PC-3 (cell line): ENCODE data around the gene NAV2. TPM values are rescaled to one million over a fixed set of nuclear protein-coding genes. Genes with fewer than 3 reads are reported as not detected.

Experiments
- ATAC-seq: fragments of 200-7000 bp; cut with Tn5 transposase; 2 replicates; pipeline ENCODE4 v1.9.1; 2020; ENCODE audit warnings: mild to moderate bottlenecking, moderate library complexity
- BruUV-seq: library from RNA; stranded (reverse); fragments of 400-500 nt; replicated peaks from 2 replicates; lab custom pipeline; 2021; lab: Mats Ljungman, UMichigan
- CTCF ChIA-PET: fragments of 300-600 bp; sonication (Branson Sonifier 250); formaldehyde crosslinking; loops from one replicate; lab custom pipeline; 2022; ENCODE audit warnings: antibody characterized with exemption; lab: Charles Lee
- POLR2A ChIA-PET: fragments of 300-600 bp; sonication (Branson Sonifier 250); formaldehyde crosslinking; loops from one replicate; lab custom pipeline; 2022; ENCODE audit warnings: antibody characterized with exemption; ENCODE audit not compliant: unreplicated experiment; lab: Charles Lee
- DNase-seq: peaks from one replicate; pipeline ENCODE4 v3.0.0-alpha.2; 2015
- H2AFZ ChIP-seq: fragments of 300-600 bp; sonication (generic); 2 replicates; pipeline ENCODE4 v1.6.0; 2016; ENCODE audit warnings: antibody characterized with exemption, low read length
- H3F3A ChIP-seq: fragments of 300-600 bp; sonication (generic); one replicate; pipeline ENCODE4 v1.6.0; 2017; ENCODE audit warnings: antibody characterized with exemption, low read length, control low read depth, mild to moderate bottlenecking; ENCODE audit not compliant: unreplicated experiment
- H3K27ac ChIP-seq: fragments of 300-600 bp; sonication (generic); 2 replicates; pipeline ENCODE4 v1.5.1; 2016; ENCODE audit warnings: mild to moderate bottlenecking, low read length
- H3K27me3 ChIP-seq: fragments of 300-600 bp; sonication (generic); 2 replicates; pipeline ENCODE4 v1.6.1; 2016; ENCODE audit warnings: low read length, mixed read lengths
- H3K36me3 ChIP-seq: fragments of 300-600 bp; sonication (generic); 2 replicates; pipeline ENCODE4 v1.6.1; 2016; ENCODE audit warnings: low read depth, mixed run types, low read length, mixed read lengths
- H3K4me1 ChIP-seq: fragments of 300-600 bp; sonication (generic); 2 replicates; pipeline ENCODE4 v1.5.1; 2016; ENCODE audit warnings: low read length; ENCODE audit not compliant: insufficient read depth
- H3K4me2 ChIP-seq: fragments of 300-600 bp; sonication (generic); 2 replicates; pipeline ENCODE4 v1.6.0; 2016; ENCODE audit warnings: low read length
- H3K4me3 ChIP-seq: fragments of 300-600 bp; sonication (generic); 2 replicates; pipeline ENCODE4 v1.5.1; 2016; ENCODE audit warnings: mild to moderate bottlenecking, low read length, mixed read lengths
- H3K79me2 ChIP-seq: fragments of 300-600 bp; sonication (generic); 2 replicates; pipeline ENCODE4 v1.6.1; 2017; ENCODE audit warnings: low read length, mixed read lengths
- H3K9ac ChIP-seq: fragments of 300-600 bp; sonication (generic); 2 replicates; pipeline ENCODE4 v1.6.0; 2016; ENCODE audit warnings: mild to moderate bottlenecking, low read length
- H3K9me2 ChIP-seq: fragments of 300-600 bp; sonication (generic); replicated peaks from 2 replicates; pipeline ENCODE4 v1.6.1; 2016; ENCODE audit warnings: mixed run types, low read length, mixed read lengths
- H3K9me3 ChIP-seq: fragments of 300-600 bp; sonication (generic); 2 replicates; pipeline ENCODE4 v1.6.1; 2016; ENCODE audit warnings: low read length, mixed read lengths
- H4K20me1 ChIP-seq: fragments of 300-600 bp; sonication (generic); 2 replicates; pipeline ENCODE4 v1.6.1; 2016; ENCODE audit warnings: low read length, mixed read lengths
- CTCF ChIP-seq: fragments of 300-600 bp; sonication (generic); conservative IDR thresholded peaks from 2 replicates; pipeline ENCODE4 v1.5.1; 2017; ENCODE audit warnings: antibody characterized with exemption, low read depth, mild to moderate bottlenecking, low read length
- EZH2 ChIP-seq: fragments of 300-600 bp; sonication (generic); IDR thresholded peaks from one replicate; pipeline ENCODE4 v1.6.1; 2017; ENCODE audit warnings: antibody characterized with exemption, mild to moderate bottlenecking, low read length; ENCODE audit not compliant: unreplicated experiment
- EZH2phosphoT487 ChIP-seq: fragments of 300-600 bp; sonication (generic); IDR thresholded peaks from 2 replicates; pipeline ENCODE4 v1.6.1; 2018; ENCODE audit warnings: mild to moderate bottlenecking, antibody characterized with exemption, low read length, borderline replicate concordance
- intact Hi-C: fragments of 100-400 bp; cut with micrococcal nuclease; formaldehyde crosslinking; loops from 2 replicates; pipeline ENCODE4 v1.9.0; 2023
- total RNA-seq: library from RNA; depleted of rRNA; stranded (reverse); fragments of >200 nt; gene quantifications from 2 replicates; pipeline ENCODE4 v1.2.3, GENCODE V29; 2014

NAV2 gene
- total RNA-seq, 1 experiment from 2014 or later, result 10.4 TPM

- H3K4me3 ChIP-seq, result no peak overlapping the region
- CTCF ChIA-PET, result no interaction called here
- H4K20me1 ChIP-seq, result no peaks in the 10 kb centered on the region
- no peaks in the 10 kb centered on the region for H3K4me1 ChIP-seq
- no peaks in the 10 kb centered on the region for H3K9me2 ChIP-seq
- no peak overlapping the region for H3K9ac ChIP-seq
- H3K27ac ChIP-seq, result no peak overlapping the region
- POLR2A ChIA-PET, result no interaction called here
- TF ChIP-seq CTCF, result no peak
- TF ChIP-seq EZH2phosphoT487, result no peak
- TF ChIP-seq EZH2, result no peak
- no peaks in the 10 kb centered on the region for H3K27me3 ChIP-seq
- DNase-seq, result no peak
- no peaks in the 10 kb centered on the region for H3K9me3 ChIP-seq
- no TSS peak for BruUV-seq
- no peaks in the 10 kb centered on the region for H3F3A ChIP-seq
- H2AFZ ChIP-seq, result no peak overlapping the region
- intact Hi-C loops, result no loop called here
- ATAC-seq, result no peak
- no peak overlapping the region for H3K4me2 ChIP-seq
- no peaks in the 10 kb centered on the region for H3K79me2 ChIP-seq
- peaks cover 6% of the 10 kb centered on the region; the same call in 1 of the 2 replicates for H3K36me3 ChIP-seq
These were observed 376.0 kb downstream of the NAV2 start for GRCh38 chr11:20088397-20089225.

- H2AFZ ChIP-seq, result no peak overlapping the region
- DNase-seq (no peak), ATAC-seq (no peak)
- no peak overlapping the region for H3K4me3 ChIP-seq
- no peaks in the 10 kb centered on the region for H3K9me3 ChIP-seq
- no peak overlapping the region for H3K9ac ChIP-seq
- peaks cover 4% of the 10 kb centered on the region; the same call in 1 of the 2 replicates for H3K36me3 ChIP-seq
- H3K27me3 ChIP-seq, result no peaks in the 10 kb centered on the region
- TF ChIP-seq CTCF (no peak), EZH2 (no peak), EZH2phosphoT487 (no peak)
- H3K4me1 ChIP-seq, result no peaks in the 10 kb centered on the region
- H3K79me2 ChIP-seq, result no peaks in the 10 kb centered on the region
- ChIA-PET CTCF (no interaction called here), POLR2A (no interaction called here)
- H4K20me1 ChIP-seq, result no peaks in the 10 kb centered on the region
- H3K4me2 ChIP-seq, result no peak overlapping the region
- BruUV-seq, result no TSS peak
- H3K9me2 ChIP-seq, result no peaks in the 10 kb centered on the region
- intact Hi-C loops, result no loop called here
- no peaks in the 10 kb centered on the region for H3F3A ChIP-seq
- no peak overlapping the region for H3K27ac ChIP-seq
These were observed 376.7 kb downstream of the NAV2 start for GRCh38 chr11:20089367-20089766.
